HFFc6 (cell line): ENCODE measurements around the gene LINGO3. TPM values are rescaled to one million over a fixed set of nuclear protein-coding genes. Genes with fewer than 3 reads are reported as not detected.

ENCODE experiments used
- DNase-seq: peaks from one replicate; pipeline ENCODE4 v3.0.0-alpha.2; 2018
- H3K27ac Mint-ChIP-seq: 2 replicates; pipeline ENCODE4 v1.8.0; 2020; ENCODE audit warnings: mild to moderate bottlenecking, mixed read lengths
- H3K27me3 Mint-ChIP-seq: 2 replicates; pipeline ENCODE4 v1.8.0; 2021; ENCODE audit warnings: mild to moderate bottlenecking, moderate library complexity, mixed read lengths; ENCODE audit not compliant: insufficient read depth
- H3K36me3 Mint-ChIP-seq: 2 replicates; pipeline ENCODE4 v1.8.0; 2021; ENCODE audit warnings: low read depth, mixed read lengths
- H3K4me1 Mint-ChIP-seq: 2 replicates; pipeline ENCODE4 v1.8.0; 2020; ENCODE audit warnings: low read depth, mixed read lengths
- H3K4me3 Mint-ChIP-seq: 2 replicates; pipeline ENCODE4 v1.8.0; 2020; ENCODE audit warnings: mild to moderate bottlenecking, moderate library complexity, mixed read lengths
- H3K9me3 Mint-ChIP-seq: 2 replicates; pipeline ENCODE4 v1.8.0; 2020; ENCODE audit warnings: mild to moderate bottlenecking, mixed read lengths
- total RNA-seq, 6 experiments: library from RNA; stranded (reverse); fragmentation: NEBNext Ultra II Directional; extraction: Animal tissue kit (Norgen Biotek cat#: 25700); gene quantifications; 2 replicates in 1 of 6; 3 replicates in 5 of 6; pipeline ENCODE4 v1.2.3, GENCODE V29; 2021
- TF ChIP-seq, protein P1 (sequence below): fragments of 200-600 bp; sonication (generic); IDR thresholded peaks from 2 replicates; pipeline ENCODE4 v1.5.0; 2021; ENCODE audit warnings: antibody characterized with exemption, mild to moderate bottlenecking

The LINGO3 gene
- total RNA-seq, 6 experiments from 2014 or later = not detected

- TF ChIP-seq, protein P1, sequence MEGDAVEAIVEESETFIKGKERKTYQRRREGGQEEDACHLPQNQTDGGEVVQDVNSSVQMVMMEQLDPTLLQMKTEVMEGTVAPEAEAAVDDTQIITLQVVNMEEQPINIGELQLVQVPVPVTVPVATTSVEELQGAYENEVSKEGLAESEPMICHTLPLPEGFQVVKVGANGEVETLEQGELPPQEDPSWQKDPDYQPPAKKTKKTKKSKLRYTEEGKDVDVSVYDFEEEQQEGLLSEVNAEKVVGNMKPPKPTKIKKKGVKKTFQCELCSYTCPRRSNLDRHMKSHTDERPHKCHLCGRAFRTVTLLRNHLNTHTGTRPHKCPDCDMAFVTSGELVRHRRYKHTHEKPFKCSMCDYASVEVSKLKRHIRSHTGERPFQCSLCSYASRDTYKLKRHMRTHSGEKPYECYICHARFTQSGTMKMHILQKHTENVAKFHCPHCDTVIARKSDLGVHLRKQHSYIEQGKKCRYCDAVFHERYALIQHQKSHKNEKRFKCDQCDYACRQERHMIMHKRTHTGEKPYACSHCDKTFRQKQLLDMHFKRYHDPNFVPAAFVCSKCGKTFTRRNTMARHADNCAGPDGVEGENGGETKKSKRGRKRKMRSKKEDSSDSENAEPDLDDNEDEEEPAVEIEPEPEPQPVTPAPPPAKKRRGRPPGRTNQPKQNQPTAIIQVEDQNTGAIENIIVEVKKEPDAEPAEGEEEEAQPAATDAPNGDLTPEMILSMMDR = no peak
- Mint-ChIP-seq H3K4me1 (peaks cover 10% of the 10 kb centered on the region), H3K4me3 (no peak overlapping the region), H3K27ac (no peak overlapping the region), H3K9me3 (no peaks in the 10 kb centered on the region), H3K36me3 (peaks cover 6% of the 10 kb centered on the region), H3K27me3 (no peaks in the 10 kb centered on the region; the same call in 1 of the 2 replicates)
- no peak for DNase-seq
Measured at GRCh38 chr19:2321565-2322283, 13.8 kb upstream of the LINGO3 start.

GRCh38 chr19:2320939-2321338, 13.0 kb upstream of the LINGO3 start:
- Mint-ChIP-seq H3K36me3 (peaks cover 4% of the 10 kb centered on the region), H3K27me3 (no peaks in the 10 kb centered on the region; the same call in 1 of the 2 replicates), H3K4me1 (peaks cover 5% of the 10 kb centered on the region), H3K9me3 (peaks cover under 1% of the 10 kb centered on the region; the same call in 1 of the 2 replicates), H3K4me3 (no peak overlapping the region), H3K27ac (no peak overlapping the region)
- TF ChIP-seq, protein P1 = no peak
- no peak for DNase-seq

- Mint-ChIP-seq H3K9me3 (peaks cover 8% of the 10 kb centered on the region), H3K4me1 (peaks cover 7% of the 10 kb centered on the region; the same call in 1 of the 2 replicates), H3K27me3 (no peaks in the 10 kb centered on the region; the same call in 1 of the 2 replicates), H3K27ac (no peak overlapping the region), H3K4me3 (no peak overlapping the region), H3K36me3 (peaks cover 7% of the 10 kb centered on the region)
- DNase-seq = no peak
- TF ChIP-seq, protein P1 = no peak
Measured at GRCh38 chr19:2320049-2320448, 12.1 kb upstream of the LINGO3 start.

DNA sequence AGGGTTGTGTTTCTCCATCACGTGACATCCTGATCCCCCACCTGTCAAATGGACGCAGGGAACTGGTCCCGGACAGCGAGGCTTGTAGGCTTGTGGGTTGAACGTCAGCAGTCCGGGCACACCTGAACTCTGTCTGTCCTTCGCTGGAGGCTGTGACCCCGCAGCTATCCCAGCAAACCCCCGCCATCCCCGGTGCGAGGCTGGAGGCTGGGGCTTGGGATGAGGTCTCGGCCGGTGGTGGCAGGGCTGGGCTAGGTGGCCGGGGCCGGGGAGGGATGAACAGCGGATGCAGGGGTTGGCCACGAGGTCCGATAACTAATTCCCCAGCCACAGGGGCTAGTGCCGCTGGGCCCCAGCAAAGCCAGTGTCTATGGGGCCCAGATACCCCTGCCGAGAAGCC, 11.6 kb upstream of the LINGO3 start:
- no peaks in the 10 kb centered on the region; the same call in 1 of the 2 replicates for H3K27me3 Mint-ChIP-seq
- peaks cover 12% of the 10 kb centered on the region for H3K36me3 Mint-ChIP-seq

GRCh38 chr19:2318923-2319322, 11.0 kb upstream of the LINGO3 start:
- Mint-ChIP-seq H3K27ac (no peak overlapping the region), H3K36me3 (peaks cover 13% of the 10 kb centered on the region), H3K9me3 (peaks cover 14% of the 10 kb centered on the region), H3K27me3 (no peaks in the 10 kb centered on the region), H3K4me1 (peaks cover 7% of the 10 kb centered on the region; the same call in 1 of the 2 replicates), H3K4me3 (no peak overlapping the region)
- TF ChIP-seq, protein P1 = no peak
- no peak for DNase-seq

More for the DNA sequence above, 11.6 kb upstream of the LINGO3 start:
- no peak overlapping the region for H3K27ac Mint-ChIP-seq
- H3K4me3 Mint-ChIP-seq = no peak overlapping the region
- no peak for DNase-seq
- H3K9me3 Mint-ChIP-seq = peaks cover 13% of the 10 kb centered on the region
- peaks cover 7% of the 10 kb centered on the region; the same call in 1 of the 2 replicates for H3K4me1 Mint-ChIP-seq
- TF ChIP-seq, protein P1 = no peak
